HG03378 (cell line): ENCODE data around the gene HOMER1.

Experiments
- ATAC-seq: cut with Tn5 transposase; IDR thresholded peaks from one replicate; pipeline ENCODE4 v1.9.1; 2021; ENCODE audit warnings: mild to moderate bottlenecking, moderate library complexity; ENCODE audit not compliant: unreplicated experiment

Gene HOMER1

GRCh38 chr5:79329453-79329852, 184.5 kb downstream of the HOMER1 start:
- ATAC-seq: no peak
